ENCODE results near the gene IGSF21. TPM values are rescaled to one million over a fixed set of nuclear protein-coding genes. Genes with fewer than 3 reads are reported as not detected.
"Not testable (repeated sequence)": the region's sequence is repeated elsewhere in the genome, so short reads cannot be mapped to it uniquely, and the experiment has no call there.

The IGSF21 gene
- total RNA-seq, 1 donor from 2014 or later, result not detected

DNA sequence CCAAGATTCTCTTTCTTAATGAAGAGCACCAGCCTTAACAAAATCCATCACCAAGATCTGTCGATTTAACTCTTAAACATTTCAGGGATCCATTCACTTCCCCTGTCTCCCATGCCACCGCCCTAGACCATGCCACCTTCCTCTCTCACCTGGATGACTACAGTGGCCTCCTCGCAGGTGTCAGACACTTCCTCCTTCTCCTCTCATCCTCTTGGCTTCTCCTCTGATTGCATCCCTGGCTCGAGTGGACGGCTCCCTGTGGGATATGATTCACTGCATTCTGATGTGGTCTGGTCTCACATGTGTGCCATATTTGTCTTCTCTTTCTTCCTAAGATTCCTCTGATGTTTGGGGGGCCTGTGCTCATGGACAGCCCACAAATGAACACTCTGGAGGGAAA is 306.7 kb downstream of the IGSF21 start:
- no peaks in the 10 kb centered on the region for H3K36me3 Mint-ChIP-seq (ENCODE audit: insufficient read depth)

DNA sequence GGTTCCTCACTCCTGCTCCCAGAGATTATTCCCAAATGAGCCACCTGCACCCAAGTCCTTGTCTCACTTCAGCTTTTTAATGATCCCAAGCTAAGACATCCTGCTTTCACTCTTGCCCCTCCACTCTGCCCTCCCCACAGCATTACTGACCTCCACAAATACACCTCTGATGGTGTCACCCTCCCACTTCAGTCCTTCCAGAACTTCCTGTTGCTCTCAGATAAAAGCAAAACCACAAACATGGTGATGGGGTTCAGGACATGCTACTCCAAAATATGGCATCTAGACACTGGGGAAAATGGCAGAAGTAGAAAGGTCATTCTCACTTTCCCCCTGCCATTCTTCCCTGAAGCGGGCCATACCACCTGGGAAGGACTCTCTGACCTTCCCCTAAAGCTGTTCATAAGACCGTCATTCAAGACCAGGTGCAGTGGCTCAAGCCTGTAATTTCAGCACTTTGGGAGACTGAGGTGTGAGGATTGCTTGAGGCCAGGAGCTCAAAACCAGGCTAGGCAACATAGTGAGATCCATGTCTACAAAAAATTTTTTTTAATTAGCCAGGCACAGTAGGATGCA is 307.4 kb downstream of the IGSF21 start:
- Mint-ChIP-seq H3K9me3 (ENCODE audit: low read depth) (peaks cover 8% of the 10 kb centered on the region), H3K27ac (no peak overlapping the region), H3K36me3 (ENCODE audit: insufficient read depth) (no peaks in the 10 kb centered on the region), H3K4me3 (ENCODE audit: low read depth) (no peak overlapping the region), H3K4me1 (ENCODE audit: low read depth) (no peaks in the 10 kb centered on the region), H3K27me3 (peaks cover 9% of the 10 kb centered on the region)
- TF ChIP-seq, protein P1, sequence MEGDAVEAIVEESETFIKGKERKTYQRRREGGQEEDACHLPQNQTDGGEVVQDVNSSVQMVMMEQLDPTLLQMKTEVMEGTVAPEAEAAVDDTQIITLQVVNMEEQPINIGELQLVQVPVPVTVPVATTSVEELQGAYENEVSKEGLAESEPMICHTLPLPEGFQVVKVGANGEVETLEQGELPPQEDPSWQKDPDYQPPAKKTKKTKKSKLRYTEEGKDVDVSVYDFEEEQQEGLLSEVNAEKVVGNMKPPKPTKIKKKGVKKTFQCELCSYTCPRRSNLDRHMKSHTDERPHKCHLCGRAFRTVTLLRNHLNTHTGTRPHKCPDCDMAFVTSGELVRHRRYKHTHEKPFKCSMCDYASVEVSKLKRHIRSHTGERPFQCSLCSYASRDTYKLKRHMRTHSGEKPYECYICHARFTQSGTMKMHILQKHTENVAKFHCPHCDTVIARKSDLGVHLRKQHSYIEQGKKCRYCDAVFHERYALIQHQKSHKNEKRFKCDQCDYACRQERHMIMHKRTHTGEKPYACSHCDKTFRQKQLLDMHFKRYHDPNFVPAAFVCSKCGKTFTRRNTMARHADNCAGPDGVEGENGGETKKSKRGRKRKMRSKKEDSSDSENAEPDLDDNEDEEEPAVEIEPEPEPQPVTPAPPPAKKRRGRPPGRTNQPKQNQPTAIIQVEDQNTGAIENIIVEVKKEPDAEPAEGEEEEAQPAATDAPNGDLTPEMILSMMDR (IDR thresholded peaks at IDR 0.05; ENCODE audit: unreplicated experiment), result no peak
- no peak for DNase-seq (ENCODE audit: low spot score, unreplicated experiment)

More for the DNA sequence above, 306.7 kb downstream of the IGSF21 start:
- peaks cover 8% of the 10 kb centered on the region for H3K9me3 Mint-ChIP-seq (ENCODE audit: low read depth)
- DNase-seq (ENCODE audit: low spot score, unreplicated experiment), result no peak
- no peak overlapping the region for H3K27ac Mint-ChIP-seq
- H3K4me1 Mint-ChIP-seq (ENCODE audit: low read depth), result no peaks in the 10 kb centered on the region
- H3K4me3 Mint-ChIP-seq (ENCODE audit: low read depth), result no peak overlapping the region
- peaks cover 9% of the 10 kb centered on the region for H3K27me3 Mint-ChIP-seq
- TF ChIP-seq, protein P1 (IDR thresholded peaks at IDR 0.05; ENCODE audit: unreplicated experiment), result no peak

DNA sequence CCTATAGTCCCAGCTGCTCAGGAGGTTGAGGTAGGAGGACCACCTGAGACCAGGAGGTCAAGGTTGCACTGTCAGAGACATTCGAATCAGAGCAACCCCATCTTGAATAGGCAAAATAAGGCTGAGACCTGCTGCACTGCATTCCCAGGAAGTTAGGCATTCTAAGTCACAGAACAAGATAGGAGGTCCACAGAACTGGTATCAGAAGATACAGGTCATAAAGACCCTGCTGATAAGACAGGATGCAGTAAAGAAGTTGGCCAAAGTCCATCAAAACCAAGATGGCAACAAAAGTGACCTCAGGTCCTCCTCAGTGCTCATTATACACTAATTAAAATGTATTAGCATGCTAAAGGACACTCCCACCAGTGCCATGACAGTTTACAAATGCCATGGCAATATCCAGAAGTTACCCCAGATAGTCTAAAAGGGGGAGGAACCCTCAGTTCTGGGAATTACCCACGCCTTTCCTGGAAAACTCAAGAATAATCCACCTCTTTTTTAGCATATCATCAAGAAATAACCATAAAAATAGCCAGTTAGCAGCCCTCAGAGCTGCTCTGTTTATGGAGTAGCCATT is 307.9 kb downstream of the IGSF21 start:
- H3K27ac Mint-ChIP-seq, result no peak overlapping the region
- no peaks in the 10 kb centered on the region for H3K4me1 Mint-ChIP-seq (ENCODE audit: low read depth)
- peaks cover 9% of the 10 kb centered on the region for H3K27me3 Mint-ChIP-seq

GRCh38 chr1:18416126-18416525 is 308.5 kb downstream of the IGSF21 start:
- DNase-seq (ENCODE audit: low spot score, unreplicated experiment); H3K4me1 Mint-ChIP-seq (ENCODE audit: low read depth); H3K9me3 Mint-ChIP-seq (ENCODE audit: low read depth); H3K27ac Mint-ChIP-seq; H3K36me3 Mint-ChIP-seq (ENCODE audit: insufficient read depth); H3K27me3 Mint-ChIP-seq; H3K4me3 Mint-ChIP-seq (ENCODE audit: low read depth): not testable (repeated sequence)

More for the DNA sequence above, 307.9 kb downstream of the IGSF21 start:
- peaks cover 8% of the 10 kb centered on the region for H3K9me3 Mint-ChIP-seq (ENCODE audit: low read depth)
- no peak overlapping the region for H3K4me3 Mint-ChIP-seq (ENCODE audit: low read depth)
- no peak for DNase-seq (ENCODE audit: low spot score, unreplicated experiment)
- TF ChIP-seq, protein P1 (IDR thresholded peaks at IDR 0.05; ENCODE audit: unreplicated experiment), result no peak
- no peaks in the 10 kb centered on the region for H3K36me3 Mint-ChIP-seq (ENCODE audit: insufficient read depth)

DNA sequence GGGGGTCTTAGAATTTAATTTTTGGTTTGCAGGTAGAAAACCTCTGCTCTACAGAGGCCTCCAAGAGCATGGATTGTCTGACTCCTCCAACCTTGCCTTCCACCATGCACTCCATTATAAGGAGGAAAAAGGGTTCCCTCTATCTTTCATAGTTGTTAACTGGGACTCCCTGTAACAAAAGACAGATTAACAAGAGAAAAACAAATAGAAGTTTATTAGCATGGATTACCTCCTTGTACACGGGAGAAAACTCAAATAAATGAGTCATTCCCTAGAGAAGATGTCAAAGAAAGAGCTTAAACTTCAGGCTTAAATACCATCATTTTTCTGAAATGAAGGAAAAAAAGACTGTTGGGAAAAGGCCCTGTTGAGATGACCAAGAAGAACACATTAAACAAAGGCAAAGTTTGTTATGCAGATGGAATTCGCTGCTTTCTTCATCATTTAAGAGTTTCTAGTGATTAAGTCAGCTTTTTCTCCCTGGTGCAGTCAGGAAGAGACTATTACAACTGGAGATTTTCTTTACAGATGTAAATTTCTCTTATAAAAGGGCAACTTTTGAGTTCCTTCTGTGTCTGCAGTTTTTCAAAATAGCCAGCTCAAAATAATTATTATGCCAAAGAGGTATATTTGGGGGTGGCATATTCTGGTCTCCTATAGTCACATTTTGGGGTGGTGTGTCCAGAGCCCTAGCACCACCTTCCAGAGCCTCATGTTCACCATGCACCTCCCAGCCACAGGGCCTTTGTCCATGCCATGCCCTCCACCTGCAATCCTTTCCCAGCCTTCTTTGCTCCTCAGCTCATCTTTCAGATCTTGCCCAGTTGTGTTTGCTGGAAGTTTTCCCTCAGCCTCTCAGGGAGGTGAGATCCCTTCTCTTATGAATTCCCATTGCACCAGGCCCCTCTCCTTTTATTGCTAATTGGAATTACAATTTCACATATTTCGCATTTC is 310.0 kb downstream of the IGSF21 start:
- peak overlapping the region; percentile 3 for H3K27ac Mint-ChIP-seq
- H3K36me3 Mint-ChIP-seq (ENCODE audit: insufficient read depth), result no peaks in the 10 kb centered on the region
- H3K9me3 Mint-ChIP-seq (ENCODE audit: low read depth), result no peaks in the 10 kb centered on the region
- no peak for DNase-seq (ENCODE audit: low spot score, unreplicated experiment)
- H3K4me3 Mint-ChIP-seq (ENCODE audit: low read depth), result no peak overlapping the region
- no peaks in the 10 kb centered on the region for H3K4me1 Mint-ChIP-seq (ENCODE audit: low read depth)
- TF ChIP-seq, protein P1 (IDR thresholded peaks at IDR 0.05; ENCODE audit: unreplicated experiment), result no peak
- peaks cover 15% of the 10 kb centered on the region for H3K27me3 Mint-ChIP-seq
